Hippocampal formation (tissue), 2 donors: ENCODE data around the gene SCYL3.
"Not testable (repeated sequence)": the region's sequence is repeated elsewhere in the genome, so short reads cannot be mapped to it uniquely, and the experiment has no call there.

Experiments
- DNase-seq, 2 donors: peaks; one replicate each; lab custom pipeline; 2025; lab: John Stamatoyannopoulos, UW

The SCYL3 gene, protein sequence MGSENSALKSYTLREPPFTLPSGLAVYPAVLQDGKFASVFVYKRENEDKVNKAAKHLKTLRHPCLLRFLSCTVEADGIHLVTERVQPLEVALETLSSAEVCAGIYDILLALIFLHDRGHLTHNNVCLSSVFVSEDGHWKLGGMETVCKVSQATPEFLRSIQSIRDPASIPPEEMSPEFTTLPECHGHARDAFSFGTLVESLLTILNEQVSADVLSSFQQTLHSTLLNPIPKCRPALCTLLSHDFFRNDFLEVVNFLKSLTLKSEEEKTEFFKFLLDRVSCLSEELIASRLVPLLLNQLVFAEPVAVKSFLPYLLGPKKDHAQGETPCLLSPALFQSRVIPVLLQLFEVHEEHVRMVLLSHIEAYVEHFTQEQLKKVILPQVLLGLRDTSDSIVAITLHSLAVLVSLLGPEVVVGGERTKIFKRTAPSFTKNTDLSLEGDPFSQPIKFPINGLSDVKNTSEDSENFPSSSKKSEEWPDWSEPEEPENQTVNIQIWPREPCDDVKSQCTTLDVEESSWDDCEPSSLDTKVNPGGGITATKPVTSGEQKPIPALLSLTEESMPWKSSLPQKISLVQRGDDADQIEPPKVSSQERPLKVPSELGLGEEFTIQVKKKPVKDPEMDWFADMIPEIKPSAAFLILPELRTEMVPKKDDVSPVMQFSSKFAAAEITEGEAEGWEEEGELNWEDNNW

GRCh38 chr1:169893645-169894423, at the start of gene SCYL3:
Gene SCYL3, minus strand, starts transcription at chr1:169893896. Its CDS starts 5,056 bp downstream, at chr1:169888840.
- DNase-seq = peak; percentile 93 to 98

DNA sequence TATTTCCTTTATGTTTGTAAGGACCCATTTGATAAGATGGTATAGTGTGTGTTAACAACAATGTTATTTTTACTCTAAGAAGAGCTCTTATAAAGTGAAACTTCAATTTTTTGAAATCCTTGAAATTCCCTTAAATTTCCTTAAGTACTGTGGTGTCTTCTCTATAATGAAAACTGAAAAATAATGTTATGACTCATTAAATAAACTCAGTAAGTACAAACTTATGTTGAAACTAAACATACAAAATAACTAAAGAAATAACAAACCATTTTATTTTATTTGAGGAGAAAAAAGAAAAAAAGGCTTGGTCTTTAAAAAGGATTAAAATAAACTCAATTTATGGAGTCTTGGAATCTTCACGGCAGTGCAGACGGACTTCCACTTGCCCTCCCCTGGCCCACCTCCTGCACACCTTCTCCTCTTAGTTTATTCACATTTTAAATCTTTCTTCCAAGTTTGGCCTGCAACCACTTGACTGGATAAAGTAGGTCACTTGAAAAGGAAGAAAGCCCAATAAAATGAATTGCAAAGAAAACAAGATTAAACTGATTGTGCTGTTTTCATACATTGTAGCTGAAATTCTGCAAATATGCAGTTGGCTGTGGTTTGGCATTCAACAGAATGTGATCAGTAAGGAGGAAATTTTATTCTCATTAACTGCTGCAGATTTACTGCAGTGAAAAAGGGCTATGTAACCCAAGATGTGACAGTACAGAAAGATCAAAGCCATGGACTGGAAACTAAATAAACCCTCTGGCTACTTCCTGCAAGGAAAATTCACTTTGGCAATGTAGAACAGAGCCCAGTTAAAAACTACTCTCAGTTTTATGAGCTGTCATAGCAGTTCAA, 48.5 kb upstream of the SCYL3 start:
- DNase-seq = no peak

DNA sequence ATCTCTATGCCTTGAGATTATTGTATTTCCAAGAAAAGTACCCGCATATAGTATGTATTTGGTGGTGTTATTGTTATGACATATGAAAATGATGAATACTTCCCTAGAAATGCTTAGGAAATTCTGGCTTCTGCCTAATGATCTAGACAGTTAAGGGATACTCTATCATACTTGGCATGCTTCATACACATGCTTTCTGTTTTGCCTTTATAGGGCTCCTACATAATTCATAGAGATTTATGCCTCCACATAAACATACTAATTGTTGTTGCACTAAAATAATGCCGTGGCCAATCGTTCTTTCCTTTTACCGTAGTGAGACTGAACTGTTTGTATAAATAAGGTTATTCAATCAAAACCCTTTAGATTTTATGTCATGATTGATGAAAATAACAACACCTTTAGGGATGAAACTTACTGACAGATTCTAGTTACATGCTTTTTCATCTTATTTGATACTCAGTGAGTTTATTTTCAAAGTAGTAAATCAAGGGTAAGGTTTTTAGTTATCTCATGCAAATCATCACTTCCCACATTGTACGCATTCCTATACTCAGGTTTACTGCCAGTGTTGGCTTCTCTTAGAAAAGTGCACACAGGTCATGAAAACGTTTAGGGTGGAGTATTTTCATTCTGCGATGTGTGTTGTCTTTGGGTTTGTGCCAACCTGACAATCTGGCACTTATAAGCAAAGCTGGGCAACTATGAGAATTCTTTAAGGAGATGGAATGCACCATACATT, 40.5 kb upstream of the SCYL3 start:
- DNase-seq = no peak

GRCh38 chr1:169931795-169932231, 38.1 kb upstream of the SCYL3 start:
- no peak for DNase-seq

DNA sequence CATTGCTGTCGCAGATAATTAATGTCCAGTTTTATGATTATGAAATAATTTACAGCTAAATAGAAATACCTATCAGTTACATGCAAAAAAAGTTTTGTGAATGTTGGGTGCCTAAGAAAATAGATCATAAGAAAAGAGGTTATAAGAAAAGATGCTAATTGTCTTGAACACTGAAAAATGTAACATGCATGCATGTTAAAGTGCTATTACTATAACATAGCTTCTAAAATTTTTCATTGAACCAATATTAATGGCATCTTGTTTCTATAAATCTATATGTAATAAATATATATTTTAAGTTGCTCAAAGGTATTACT, 35.5 kb upstream of the SCYL3 start:
- no peak for DNase-seq

DNA sequence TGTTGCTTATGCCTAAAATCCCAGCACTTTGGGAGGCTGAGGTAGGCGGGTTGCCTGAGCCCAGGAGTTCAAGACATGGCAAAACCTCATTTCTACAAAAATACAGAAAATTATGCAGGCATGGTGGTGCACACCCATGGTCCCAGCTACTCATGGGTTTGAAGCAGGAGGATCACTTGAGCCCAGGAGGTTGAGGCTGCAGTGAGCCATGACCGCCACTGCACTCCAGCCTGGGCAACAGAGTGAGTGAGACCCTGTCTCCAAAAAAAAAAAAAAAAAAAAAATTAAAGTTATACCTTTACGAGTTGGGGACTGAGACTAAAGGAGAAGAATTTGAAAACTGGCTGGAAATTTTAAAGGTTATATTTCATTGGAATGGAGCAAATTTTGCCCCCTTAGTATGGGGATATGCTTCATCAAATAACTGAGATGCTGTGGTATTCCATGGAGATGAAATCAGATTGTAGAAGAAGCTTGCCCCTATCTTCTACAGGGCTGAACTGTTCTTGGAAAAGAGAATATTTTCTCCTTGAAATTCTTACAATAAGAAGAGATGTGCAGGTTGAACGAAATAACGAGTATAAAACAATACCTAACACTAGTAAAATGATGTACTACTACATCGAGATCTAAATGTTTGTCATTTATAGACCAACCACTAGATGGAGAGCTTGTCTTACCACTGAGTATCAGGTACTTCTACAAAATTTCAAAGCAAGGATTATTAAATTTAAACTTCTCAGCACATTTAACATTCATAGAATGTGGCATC, 34.9 kb upstream of the SCYL3 start:
- DNase-seq = peak in 1 of 2 donors; percentile 47

- no peak for DNase-seq
Measured at GRCh38 chr1:169925505-169926482, 32.1 kb upstream of the SCYL3 start.

DNA sequence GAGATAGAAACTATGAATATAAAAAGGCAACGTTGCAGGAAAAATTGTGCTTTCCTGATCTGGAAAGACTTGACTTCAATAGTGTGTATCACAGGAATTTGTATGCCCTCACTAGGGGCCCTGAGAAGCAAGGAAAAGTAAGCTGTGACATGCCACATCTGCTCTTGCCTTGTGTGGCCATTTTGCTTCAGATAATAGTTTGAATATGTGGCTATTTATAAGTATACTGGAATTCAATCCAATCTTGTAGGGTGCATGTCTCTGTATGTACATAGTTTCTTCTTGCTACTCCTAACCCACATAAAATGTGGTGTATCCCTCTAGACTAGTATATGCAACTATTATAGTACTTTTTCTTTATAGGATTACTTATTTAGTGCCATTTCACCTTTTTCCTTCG, 31.1 kb upstream of the SCYL3 start:
- no peak for DNase-seq

DNA sequence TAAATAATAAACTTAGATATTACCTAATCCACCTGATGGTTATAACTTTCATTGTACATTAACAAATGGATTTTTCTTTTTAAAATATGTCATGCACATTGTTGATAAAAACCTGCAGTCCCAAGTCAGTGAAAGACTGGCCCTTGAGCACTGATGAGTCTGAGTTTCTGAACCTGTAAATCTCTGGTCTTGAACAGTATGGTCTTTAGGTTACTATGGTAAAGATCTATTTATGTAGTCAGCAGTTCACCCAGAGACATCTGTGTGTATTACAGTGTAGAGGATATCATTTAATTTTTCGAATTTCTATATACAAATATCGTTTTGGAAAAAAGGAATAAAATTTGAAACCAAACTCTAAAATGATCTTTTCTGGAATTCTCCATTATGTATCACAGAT, 30.4 kb upstream of the SCYL3 start:
- DNase-seq = no peak

GRCh38 chr1:169921080-169921479, 27.4 kb upstream of the SCYL3 start:
- DNase-seq = no peak

DNA sequence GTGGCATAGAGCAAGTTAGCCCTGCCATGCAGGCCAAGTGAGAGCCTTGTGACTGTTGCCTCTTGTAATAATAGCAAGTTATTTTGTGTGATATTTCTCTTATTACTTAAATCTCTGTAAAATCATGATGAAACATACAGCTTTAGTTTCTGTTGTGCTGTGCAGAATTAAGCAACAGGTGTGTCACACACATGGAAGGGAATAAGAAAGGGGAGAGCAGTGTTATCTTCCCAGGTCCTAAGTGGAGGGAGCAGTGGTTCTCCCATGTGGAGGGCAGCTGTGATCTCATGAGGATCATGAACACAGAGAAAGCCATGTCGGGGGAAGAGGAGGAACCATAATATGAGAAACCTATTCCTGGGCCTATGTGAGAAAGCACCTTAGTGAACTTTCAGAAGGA, 25.2 kb upstream of the SCYL3 start:
- DNase-seq = no peak

DNA sequence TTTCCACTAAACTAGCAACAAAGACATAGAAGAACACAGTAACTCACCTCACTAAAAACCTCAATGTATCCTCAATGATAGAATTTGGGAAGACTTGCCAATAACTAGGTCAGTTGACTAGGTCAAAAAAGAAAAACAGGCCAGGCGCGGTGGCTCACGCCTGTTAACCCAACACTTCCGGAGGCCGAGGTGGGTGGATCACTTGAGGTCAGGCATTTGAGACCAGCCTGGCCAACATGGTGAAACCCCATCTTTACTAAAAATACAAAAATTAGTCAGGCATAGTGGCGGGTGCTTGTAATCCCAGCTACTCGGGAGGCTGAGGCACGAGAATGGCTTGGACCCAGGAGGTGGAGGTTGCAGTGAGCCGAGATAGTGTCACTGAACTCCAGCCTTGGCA, 24.5 kb upstream of the SCYL3 start:
- not testable (repeated sequence) for DNase-seq

GRCh38 chr1:169915150-169915549, 21.5 kb upstream of the SCYL3 start:
- DNase-seq = no peak

GRCh38 chr1:169914531-169914930, 20.8 kb upstream of the SCYL3 start:
- no peak for DNase-seq

DNA sequence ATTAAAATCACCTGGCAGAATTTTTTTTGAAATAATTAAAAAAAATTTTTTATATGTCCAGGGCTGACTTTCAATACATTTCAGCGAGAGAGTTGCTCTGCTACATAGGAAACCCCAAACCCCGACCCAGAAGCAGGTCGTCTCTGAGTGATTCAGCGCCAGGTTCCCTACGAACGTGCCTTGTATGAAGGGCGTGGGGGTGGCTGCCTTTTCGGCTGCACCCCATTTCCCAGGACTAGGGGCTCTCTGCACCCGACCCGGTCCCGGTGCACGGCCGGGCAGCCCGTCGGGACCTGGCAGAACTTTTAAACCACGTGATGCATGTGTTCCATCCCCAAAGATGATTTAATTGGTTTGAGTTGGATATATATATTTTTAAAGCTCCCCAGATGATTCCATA, 15.8 kb upstream of the SCYL3 start:
- no peak for DNase-seq

DNA sequence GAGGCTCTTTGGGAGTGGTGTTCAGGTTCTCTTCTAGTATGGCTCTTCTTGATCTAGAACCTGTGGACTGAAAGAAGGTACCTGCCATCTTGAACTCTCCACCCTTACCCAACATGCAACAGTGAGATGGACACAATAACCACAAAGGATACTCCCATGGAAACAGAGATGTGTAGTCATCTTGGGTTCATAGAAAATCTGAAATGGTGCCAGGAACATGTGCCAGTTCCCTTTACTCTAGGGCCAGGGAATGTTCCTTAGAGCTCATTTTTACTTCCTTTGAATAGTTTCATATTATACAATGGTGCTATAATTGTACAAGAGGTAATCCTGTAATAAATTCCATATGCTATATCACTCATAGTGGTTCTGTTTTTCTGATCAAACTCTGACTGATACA, 13.2 kb upstream of the SCYL3 start:
- DNase-seq = no peak

- DNase-seq = no peak
Measured at GRCh38 chr1:169904834-169905233, 11.1 kb upstream of the SCYL3 start.

DNA sequence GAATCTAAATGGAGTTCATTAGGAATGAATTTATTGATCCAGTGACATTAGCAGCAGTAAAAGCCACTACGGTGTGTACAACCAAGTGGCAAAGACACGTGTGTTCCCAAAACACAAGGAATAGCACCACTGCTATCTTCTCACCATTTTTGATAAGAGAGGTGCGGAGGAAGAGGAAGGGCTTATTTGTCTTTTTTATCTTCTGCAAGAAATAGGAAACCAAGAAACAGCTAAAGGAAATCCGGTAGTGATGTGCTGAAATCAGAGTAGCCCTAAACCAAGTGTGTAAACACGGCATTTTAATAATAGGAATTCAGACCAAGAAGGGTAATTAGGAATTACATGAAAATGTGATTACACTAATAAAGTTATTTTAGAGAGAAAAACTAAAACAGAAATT, 9.1 kb upstream of the SCYL3 start:
- DNase-seq = no peak

GRCh38 chr1:169901115-169901514, 7.4 kb upstream of the SCYL3 start:
- DNase-seq = no peak
